ENCODE data around the gene KCNN2. TPM values are rescaled to one million over a fixed set of nuclear protein-coding genes. Genes with fewer than 3 reads are reported as not detected.

Gene KCNN2
- total and polyA plus RNA-seq, 10 of the 15 experiments (the other 5 are each of a cell fraction or from before 2014, with no cell fraction given), result 0.21 to 3.6 (median 0.79) TPM

GRCh38 chr5:114418176-114419066 is 56.6 kb downstream of the KCNN2 start (continued):
- TF ChIP-seq HSF1 (IDR thresholded peaks at IDR 0.05; ENCODE audit: low read depth, low read length) (no peak), PBX3 (IDR thresholded peaks at IDR 0.05; ENCODE audit: insufficient replicate concordance, low read depth, low read length) (no peak), BMI1 (IDR thresholded peaks at IDR 0.05; ENCODE audit: borderline replicate concordance) (peak; percentile 82), DPF2 (IDR thresholded peaks at IDR 0.05) (peak; percentile 97), SMARCA5 (IDR thresholded peaks at IDR 0.05) (0 out of 2 replicates have a peak, but pooled peaks have one; percentile 22), SKIL (IDR thresholded peaks at IDR 0.05; ENCODE audit: low read depth, poor library complexity, severe bottlenecking) (peak; percentile 40), PML (IDR thresholded peaks at IDR 0.05; ENCODE audit: low read length) (no peak), PAX5 (IDR thresholded peaks at IDR 0.05; ENCODE audit: borderline replicate concordance, low read depth, low read length) (no peak), BRCA1 (IDR thresholded peaks at IDR 0.05; ENCODE audit: low read depth, low read length) (no peak), RAD51 (IDR thresholded peaks at IDR 0.05) (no peak), RB1 (IDR thresholded peaks at IDR 0.05; ENCODE audit: borderline replicate concordance) (peak; percentile 36; the same call in 1 of the 2 replicates), IKZF1 (conservative IDR thresholded peaks at IDR 0.05) (peak; percentile 97), USF2 (IDR thresholded peaks at IDR 0.05; ENCODE audit: borderline replicate concordance, low read depth, low read length) (no peak)
- TF ChIP-seq, protein P1, sequence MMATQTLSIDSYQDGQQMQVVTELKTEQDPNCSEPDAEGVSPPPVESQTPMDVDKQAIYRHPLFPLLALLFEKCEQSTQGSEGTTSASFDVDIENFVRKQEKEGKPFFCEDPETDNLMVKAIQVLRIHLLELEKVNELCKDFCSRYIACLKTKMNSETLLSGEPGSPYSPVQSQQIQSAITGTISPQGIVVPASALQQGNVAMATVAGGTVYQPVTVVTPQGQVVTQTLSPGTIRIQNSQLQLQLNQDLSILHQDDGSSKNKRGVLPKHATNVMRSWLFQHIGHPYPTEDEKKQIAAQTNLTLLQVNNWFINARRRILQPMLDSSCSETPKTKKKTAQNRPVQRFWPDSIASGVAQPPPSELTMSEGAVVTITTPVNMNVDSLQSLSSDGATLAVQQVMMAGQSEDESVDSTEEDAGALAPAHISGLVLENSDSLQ (IDR thresholded peaks at IDR 0.05), result peak; percentile 36
- TF ChIP-seq, protein P2, sequence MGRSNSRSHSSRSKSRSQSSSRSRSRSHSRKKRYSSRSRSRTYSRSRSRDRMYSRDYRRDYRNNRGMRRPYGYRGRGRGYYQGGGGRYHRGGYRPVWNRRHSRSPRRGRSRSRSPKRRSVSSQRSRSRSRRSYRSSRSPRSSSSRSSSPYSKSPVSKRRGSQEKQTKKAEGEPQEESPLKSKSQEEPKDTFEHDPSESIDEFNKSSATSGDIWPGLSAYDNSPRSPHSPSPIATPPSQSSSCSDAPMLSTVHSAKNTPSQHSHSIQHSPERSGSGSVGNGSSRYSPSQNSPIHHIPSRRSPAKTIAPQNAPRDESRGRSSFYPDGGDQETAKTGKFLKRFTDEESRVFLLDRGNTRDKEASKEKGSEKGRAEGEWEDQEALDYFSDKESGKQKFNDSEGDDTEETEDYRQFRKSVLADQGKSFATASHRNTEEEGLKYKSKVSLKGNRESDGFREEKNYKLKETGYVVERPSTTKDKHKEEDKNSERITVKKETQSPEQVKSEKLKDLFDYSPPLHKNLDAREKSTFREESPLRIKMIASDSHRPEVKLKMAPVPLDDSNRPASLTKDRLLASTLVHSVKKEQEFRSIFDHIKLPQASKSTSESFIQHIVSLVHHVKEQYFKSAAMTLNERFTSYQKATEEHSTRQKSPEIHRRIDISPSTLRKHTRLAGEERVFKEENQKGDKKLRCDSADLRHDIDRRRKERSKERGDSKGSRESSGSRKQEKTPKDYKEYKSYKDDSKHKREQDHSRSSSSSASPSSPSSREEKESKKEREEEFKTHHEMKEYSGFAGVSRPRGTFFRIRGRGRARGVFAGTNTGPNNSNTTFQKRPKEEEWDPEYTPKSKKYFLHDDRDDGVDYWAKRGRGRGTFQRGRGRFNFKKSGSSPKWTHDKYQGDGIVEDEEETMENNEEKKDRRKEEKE (IDR thresholded peaks at IDR 0.05), result no peak
